Raji (cell line): ENCODE results near the gene SLC26A8.

ENCODE experiments used
- POLR2A ChIP-seq: IDR thresholded peaks from 2 replicates; pipeline ENCODE4 v1.6.1; 2011; ENCODE audit warnings: low read depth, low read length, control low read depth; ENCODE audit not compliant: insufficient read depth

The SLC26A8 gene

GRCh38 chr6:36023996-36024795, at the start of gene SLC26A8:
Gene SLC26A8 (minus strand): TSS chr6:36024641. CDS start chr6:36019707, 4,934 bp downstream.
- no peak for TF ChIP-seq POLR2A

- TF ChIP-seq POLR2A = no peak
Observed at GRCh38 chr6:36073587-36073986, 49.1 kb upstream of the SLC26A8 start.

GRCh38 chr6:36072681-36073080, 48.2 kb upstream of the SLC26A8 start:
- TF ChIP-seq POLR2A = no peak

GRCh38 chr6:36071714-36072113, 47.3 kb upstream of the SLC26A8 start:
- TF ChIP-seq POLR2A = no peak

- no peak for TF ChIP-seq POLR2A
Observed at GRCh38 chr6:36071281-36071680, 46.8 kb upstream of the SLC26A8 start.

GRCh38 chr6:36070252-36070651, 45.8 kb upstream of the SLC26A8 start:
- TF ChIP-seq POLR2A = no peak

- TF ChIP-seq POLR2A = no peak
Observed at GRCh38 chr6:36069573-36069972, 45.1 kb upstream of the SLC26A8 start.

GRCh38 chr6:36068586-36068985, 44.1 kb upstream of the SLC26A8 start:
- no peak for TF ChIP-seq POLR2A

- no peak for TF ChIP-seq POLR2A
Observed at GRCh38 chr6:36068012-36068392, 43.6 kb upstream of the SLC26A8 start.

GRCh38 chr6:36067374-36068011, 43.1 kb upstream of the SLC26A8 start:
- no peak for TF ChIP-seq POLR2A

GRCh38 chr6:36066817-36067216, 42.4 kb upstream of the SLC26A8 start:
- TF ChIP-seq POLR2A = no peak

- no peak for TF ChIP-seq POLR2A
Observed at GRCh38 chr6:36065916-36066315, 41.5 kb upstream of the SLC26A8 start.

GRCh38 chr6:36064770-36065396, 40.4 kb upstream of the SLC26A8 start:
- TF ChIP-seq POLR2A = no peak

- no peak for TF ChIP-seq POLR2A
Observed at GRCh38 chr6:36063318-36064060, 39.0 kb upstream of the SLC26A8 start.

GRCh38 chr6:36062247-36062646, 37.8 kb upstream of the SLC26A8 start:
- no peak for TF ChIP-seq POLR2A

- no peak for TF ChIP-seq POLR2A
Observed at GRCh38 chr6:36061236-36061635, 36.8 kb upstream of the SLC26A8 start.

- TF ChIP-seq POLR2A = no peak
Observed at GRCh38 chr6:36056178-36056577, 31.7 kb upstream of the SLC26A8 start.
